Testis (tissue), 3 donors: Measurements from ENCODE around the gene RBP4. TPM values are rescaled to one million over a fixed set of nuclear protein-coding genes. Genes with fewer than 3 reads are reported as not detected.

Experiments used
- DNase-seq: peaks from one replicate; pipeline ENCODE4 v3.0.0-alpha.2; 2019
- H3K27ac ChIP-seq, 2 donors: fragments of 200-600 bp; sonication (generic); one replicate each; pipeline ENCODE4 v1.5.1; 2019
- H3K27me3 ChIP-seq: fragments of 200-600 bp; sonication (generic); one replicate; pipeline ENCODE4 v1.5.1; 2019
- H3K36me3 ChIP-seq: fragments of 200-600 bp; sonication (generic); one replicate; pipeline ENCODE4 v1.5.1; 2017; ENCODE audit warnings: low read depth; ENCODE audit errors: missing control alignments
- H3K4me1 ChIP-seq: fragments of 200-600 bp; sonication (generic); one replicate; pipeline ENCODE4 v1.5.1; 2019
- H3K4me3 ChIP-seq, 2 donors: fragments of 200-600 bp; sonication (generic); one replicate each; pipeline ENCODE4 v1.5.1; 2017 to 2019
- H3K9me3 ChIP-seq: fragments of 200-600 bp; sonication (generic); one replicate; pipeline ENCODE4 v1.5.1; 2017
- CTCF ChIP-seq, 3 experiments: fragments of 450-650 bp in 2 of 3; fragments of 200-600 bp in 1 of 3; sonication (generic) in 1 of 3; IDR thresholded peaks; one replicate each; pipeline ENCODE4 v1.5.1; 2016 to 2019; ENCODE audit warnings: antibody characterized with exemption in 3 of 3, mild to moderate bottlenecking in 2 of 3, moderate library complexity in 1 of 3
- POLR2A ChIP-seq: fragments of 450-650 bp; IDR thresholded peaks from one replicate; pipeline ENCODE4 v1.6.1; 2017; ENCODE audit warnings: antibody characterized with exemption, mild to moderate bottlenecking, moderate library complexity
- WGBS, 2 donors: methylation state at CpG; one replicate each; pipeline ENCODE4 v1.1.5; 2018; 5-methylcytosine and 5-hydroxymethylcytosine counted together
- intact Hi-C: fragments of 100-400 bp; cut with DNase I; formaldehyde crosslinking; loops from one replicate; pipeline ENCODE4 v1.15.1; 2023; ENCODE audit warnings: low total_unique reads
- polyA plus RNA-seq: library from polyadenylated mRNA; stranded (reverse); fragments of 350-450 nt; fragmentation: Illumina TruSeq; extraction: RNeasy Lipid Tissue Mini Kit (QIAGEN cat#74804); gene quantifications from one replicate; pipeline ENCODE4 v1.2.3, GENCODE V29; 2014; ENCODE audit warnings: low read depth, low replicate concordance; ENCODE audit not compliant: insufficient read depth
- total RNA-seq, 2 donors: library from RNA; depleted of rRNA; stranded (reverse); fragments of >200 nt; gene quantifications; one replicate each; pipeline ENCODE4 v1.2.3, GENCODE V29; 2016

Gene RBP4
- total and polyA plus RNA-seq, 3 donors from 2014 or later: 6.8 to 7.8 (median 7.1) TPM

- Histone ChIP-seq H3K36me3 (no peaks in the 10 kb centered on the region), H3K27me3 (no peaks in the 10 kb centered on the region), H3K4me1 (no peaks in the 10 kb centered on the region), H3K9me3 (no peaks in the 10 kb centered on the region), H3K4me3 (no peak overlapping the region), H3K27ac (no peak overlapping the region)
- intact Hi-C loops: no loop called here
- 92 to 100% methylated on average over 1 of the region's 1 CpG for WGBS, 2 donors
- no peak for DNase-seq
- TF ChIP-seq CTCF (IDR thresholded peaks at IDR 0.05) (no peak), POLR2A (no peak)
Measured at GRCh38 chr10:93597075-93597599, 3.9 kb downstream of the RBP4 start.

GRCh38 chr10:93596539-93596938 lies 4.5 kb downstream of the RBP4 start:
- 80 to 87% methylated on average over 3 to 4 of the region's 4 CpGs for WGBS, 2 donors
- H3K27me3 ChIP-seq: no peaks in the 10 kb centered on the region
- H3K27ac ChIP-seq: no peak overlapping the region
- TF ChIP-seq POLR2A (no peak), CTCF (IDR thresholded peaks at IDR 0.05) (no peak)
- H3K36me3 ChIP-seq: no peaks in the 10 kb centered on the region
- no peak for DNase-seq
- no peak overlapping the region for H3K4me3 ChIP-seq
- intact Hi-C loops: no loop called here
- no peaks in the 10 kb centered on the region for H3K9me3 ChIP-seq
- H3K4me1 ChIP-seq: no peaks in the 10 kb centered on the region

GRCh38 chr10:93595378-93596161 lies 5.5 kb downstream of the RBP4 start:
- Histone ChIP-seq H3K4me1 (no peaks in the 10 kb centered on the region), H3K27me3 (no peaks in the 10 kb centered on the region), H3K27ac (no peak overlapping the region), H3K4me3 (no peak overlapping the region), H3K9me3 (no peaks in the 10 kb centered on the region), H3K36me3 (no peaks in the 10 kb centered on the region)
- intact Hi-C loops: no loop called here
- 70 to 87% methylated on average over 3 to 5 of the region's 5 CpGs for WGBS, 2 donors
- DNase-seq: no peak
- TF ChIP-seq POLR2A: no peak
- TF ChIP-seq CTCF (IDR thresholded peaks at IDR 0.05): no peak

GRCh38 chr10:93594518-93594917 lies 6.5 kb downstream of the RBP4 start:
- Histone ChIP-seq H3K27ac (no peak overlapping the region), H3K27me3 (no peaks in the 10 kb centered on the region), H3K4me3 (no peak overlapping the region), H3K4me1 (no peaks in the 10 kb centered on the region), H3K9me3 (no peaks in the 10 kb centered on the region), H3K36me3 (no peaks in the 10 kb centered on the region)
- intact Hi-C loops: no loop called here
- DNase-seq: no peak
- 77 to 86% methylated on average over 7 of the region's 7 CpGs for WGBS, 2 donors
- TF ChIP-seq CTCF (IDR thresholded peaks at IDR 0.05) (no peak), POLR2A (no peak)

- H3K27ac ChIP-seq: no peak overlapping the region
- WGBS, 2 donors: 87 to 90% methylated on average over 17 to 18 of the region's 18 CpGs
- no peaks in the 10 kb centered on the region for H3K27me3 ChIP-seq
- TF ChIP-seq POLR2A: no peak
- no peak for TF ChIP-seq CTCF (IDR thresholded peaks at IDR 0.05)
- DNase-seq: no peak
- H3K36me3 ChIP-seq: no peaks in the 10 kb centered on the region
- H3K9me3 ChIP-seq: no peaks in the 10 kb centered on the region
- no peak overlapping the region for H3K4me3 ChIP-seq
- intact Hi-C loops: no loop called here
- H3K4me1 ChIP-seq: no peaks in the 10 kb centered on the region
Measured at GRCh38 chr10:93593749-93594148, 7.3 kb downstream of the RBP4 start.
